NCI-H524 treated with DMSO at 0.1 percent for 48 hours (cell line): ENCODE data around the gene CLCN1.

Experiments used
- DNase-seq: peaks from one replicate; lab custom pipeline; 2025; lab: John Stamatoyannopoulos, UW

CLCN1 gene

GRCh38 chr7:143396625-143397556 lies 81.0 kb downstream of the CLCN1 start:
- no peak for DNase-seq

GRCh38 chr7:143397710-143398530 lies 82.0 kb downstream of the CLCN1 start:
- no peak for DNase-seq

GRCh38 chr7:143398616-143399015 lies 82.7 kb downstream of the CLCN1 start:
- no peak for DNase-seq

- DNase-seq, result no peak
Measured at GRCh38 chr7:143399151-143399550, 83.2 kb downstream of the CLCN1 start.

GRCh38 chr7:143399642-143400041 lies 83.7 kb downstream of the CLCN1 start:
- no peak for DNase-seq

- DNase-seq, result no peak
Measured at GRCh38 chr7:143401265-143401664, 85.4 kb downstream of the CLCN1 start.
